GM03348 (cell line): Measurements from ENCODE around the gene SNAPC2.
"Not testable (repeated sequence)": the region's sequence is repeated elsewhere in the genome, so short reads cannot be mapped to it uniquely, and the experiment has no call there.

Source experiments
- DNase-seq: peaks from one replicate; pipeline ENCODE4 v3.0.0; 2012; ENCODE audit warnings: low spot score

Gene SNAPC2

DNA sequence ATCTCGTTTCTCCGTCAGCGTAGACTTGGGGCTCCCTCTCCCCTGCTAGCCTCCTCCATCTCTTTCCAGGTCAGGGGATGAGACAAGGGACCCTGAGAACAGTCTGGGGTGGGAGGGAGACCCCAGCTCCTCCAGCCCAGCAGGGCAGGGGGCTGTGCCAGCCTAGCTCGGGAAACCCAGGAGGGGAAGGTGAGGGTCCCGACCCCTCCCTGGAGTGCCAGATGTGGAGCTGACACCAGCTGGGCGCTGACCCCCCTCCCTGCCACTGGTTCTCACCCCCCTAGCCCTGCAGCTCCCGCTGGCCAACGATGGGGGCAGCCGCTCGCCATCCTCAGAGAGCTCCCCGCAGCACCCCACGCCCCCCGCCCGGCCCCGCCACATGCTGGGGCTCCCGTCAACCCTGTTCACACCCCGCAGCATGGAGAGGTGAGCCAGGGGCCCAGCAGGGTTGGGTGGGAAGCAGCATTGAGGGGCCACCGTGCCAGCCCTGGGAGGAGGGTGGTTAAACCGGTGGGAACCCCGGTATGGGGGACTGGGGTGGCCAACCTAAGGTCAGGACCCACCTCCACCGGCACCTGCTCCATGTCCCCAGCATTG, 10.6 kb upstream of the SNAPC2 start:
- DNase-seq = no peak

DNA sequence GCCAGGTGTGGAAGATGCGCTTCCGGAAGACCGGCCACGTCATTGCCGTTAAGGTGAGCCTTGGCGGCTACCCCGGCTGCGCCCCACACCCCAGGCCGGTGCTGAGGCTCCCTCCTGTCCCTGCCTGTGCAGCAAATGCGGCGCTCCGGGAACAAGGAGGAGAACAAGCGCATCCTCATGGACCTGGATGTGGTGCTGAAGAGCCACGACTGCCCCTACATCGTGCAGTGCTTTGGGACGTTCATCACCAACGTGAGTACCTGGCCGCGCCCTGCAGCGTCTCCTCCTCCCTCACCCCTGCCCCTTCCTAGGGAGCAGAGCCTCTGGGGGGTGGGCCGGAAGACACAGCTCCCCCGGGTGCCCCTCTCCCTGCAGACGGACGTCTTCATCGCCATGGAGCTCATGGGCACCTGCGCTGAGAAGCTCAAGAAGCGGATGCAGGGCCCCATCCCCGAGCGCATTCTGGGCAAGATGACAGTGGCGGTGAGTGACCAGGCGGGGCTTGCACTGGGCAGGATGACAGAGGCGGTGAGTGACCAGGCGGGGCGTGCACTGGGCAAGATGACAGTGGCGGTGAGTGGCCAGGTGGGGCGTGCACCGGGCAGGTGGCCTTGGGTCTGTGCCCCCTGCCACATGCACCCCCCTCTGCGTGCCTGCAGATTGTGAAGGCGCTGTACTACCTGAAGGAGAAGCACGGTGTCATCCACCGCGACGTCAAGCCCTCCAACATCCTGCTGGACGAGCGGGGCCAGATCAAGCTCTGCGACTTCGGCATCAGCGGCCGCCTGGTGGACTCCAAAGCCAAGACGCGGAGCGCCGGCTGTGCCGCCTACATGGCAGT, 9.6 kb upstream of the SNAPC2 start:
- no peak for DNase-seq

DNA sequence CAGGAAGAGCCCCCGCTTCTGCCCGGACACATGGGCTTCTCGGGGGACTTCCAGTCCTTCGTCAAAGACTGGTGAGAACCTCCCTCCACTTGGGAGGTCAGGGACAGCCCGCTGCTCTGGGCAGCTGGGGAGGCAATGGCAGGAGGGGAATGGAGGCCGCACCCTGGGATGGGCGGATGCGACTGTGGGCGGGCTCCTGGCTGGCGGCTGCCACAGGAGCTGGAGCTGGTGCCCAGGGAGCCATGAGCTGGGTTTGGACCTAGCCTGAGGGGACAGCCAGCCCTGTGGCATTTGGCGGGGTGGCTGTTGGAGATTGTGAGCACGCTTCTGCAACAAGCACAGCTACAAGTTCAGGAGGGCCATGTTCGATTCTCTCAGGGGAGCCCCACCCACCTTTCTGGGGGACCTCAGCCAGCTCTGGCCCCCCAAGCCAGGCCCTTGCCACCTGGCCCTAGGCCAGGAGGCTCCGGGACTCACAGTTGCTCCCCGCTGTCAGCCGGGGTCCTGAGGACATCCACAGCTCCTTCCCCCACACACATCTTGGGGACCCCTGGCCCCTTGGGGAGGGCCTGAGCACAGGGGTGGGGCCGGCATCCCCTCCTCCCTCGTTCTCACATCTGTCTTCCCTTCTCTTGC, 8.5 kb upstream of the SNAPC2 start:
- no peak for DNase-seq

DNA sequence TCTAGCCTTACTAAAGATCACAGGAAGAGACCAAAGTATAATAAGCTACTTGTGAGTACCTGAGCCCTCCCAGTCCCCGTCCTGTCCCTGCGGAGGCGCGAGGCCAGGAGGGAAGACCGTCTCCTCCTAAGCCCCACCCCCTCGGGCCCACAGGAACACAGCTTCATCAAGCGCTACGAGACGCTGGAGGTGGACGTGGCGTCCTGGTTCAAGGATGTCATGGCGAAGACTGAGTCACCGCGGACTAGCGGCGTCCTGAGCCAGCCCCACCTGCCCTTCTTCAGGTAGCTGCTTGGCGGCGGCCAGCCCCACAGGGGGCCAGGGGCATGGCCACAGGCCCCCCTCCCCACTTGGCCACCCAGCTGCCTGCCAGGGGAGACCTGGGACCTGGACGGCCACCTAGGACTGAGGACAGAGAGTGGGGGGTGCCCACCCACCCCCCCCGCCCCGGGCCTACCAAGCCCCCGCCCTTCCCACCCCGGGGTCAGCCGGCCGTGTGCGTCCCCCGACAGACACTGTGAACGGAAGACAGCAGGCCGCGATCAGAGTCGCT, 7.9 kb upstream of the SNAPC2 start:
- no peak for DNase-seq

DNA sequence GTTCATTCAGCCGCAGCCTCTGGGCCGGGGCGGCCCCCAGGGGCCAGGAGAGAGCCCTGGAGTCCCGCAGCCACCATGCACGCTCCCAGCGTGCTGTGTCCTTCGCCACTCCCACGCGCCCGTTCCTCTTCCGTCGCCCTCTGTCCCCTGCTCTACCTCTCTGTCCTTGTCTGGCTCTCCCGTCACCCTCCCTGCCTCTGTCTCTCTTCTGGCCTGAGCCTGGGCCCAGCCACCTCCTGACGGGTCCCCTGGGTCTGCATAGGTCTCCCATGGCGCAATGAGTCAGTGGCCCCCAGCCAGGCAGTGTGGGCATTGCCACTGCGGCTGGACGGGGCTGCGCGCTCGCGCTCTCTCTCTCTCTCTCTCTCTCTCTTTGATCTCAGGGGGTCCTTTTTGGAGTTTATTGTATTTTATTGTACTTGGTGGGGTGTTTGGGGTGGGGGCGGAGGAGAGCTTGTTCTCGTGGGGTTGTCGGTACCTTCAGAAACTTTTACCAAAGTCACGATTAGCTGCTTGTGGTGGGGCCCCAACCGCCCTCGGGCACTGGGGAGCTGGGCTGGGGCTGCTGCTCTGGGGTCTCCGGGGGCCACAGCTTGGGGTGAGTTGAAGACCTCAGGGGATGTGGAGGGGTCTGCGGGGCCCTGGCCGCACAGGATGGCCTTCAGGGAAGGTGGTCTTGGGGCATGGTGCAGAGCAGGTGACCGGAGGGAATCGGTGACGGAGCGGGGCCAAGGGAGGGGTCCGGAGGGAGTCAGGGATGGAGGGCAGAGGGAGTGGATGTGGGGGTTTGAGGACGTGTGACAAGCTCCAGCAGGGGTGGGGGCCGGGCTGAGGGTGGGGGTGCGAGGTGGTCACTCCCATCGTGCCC, 7.2 kb upstream of the SNAPC2 start:
- DNase-seq = no peak

DNA sequence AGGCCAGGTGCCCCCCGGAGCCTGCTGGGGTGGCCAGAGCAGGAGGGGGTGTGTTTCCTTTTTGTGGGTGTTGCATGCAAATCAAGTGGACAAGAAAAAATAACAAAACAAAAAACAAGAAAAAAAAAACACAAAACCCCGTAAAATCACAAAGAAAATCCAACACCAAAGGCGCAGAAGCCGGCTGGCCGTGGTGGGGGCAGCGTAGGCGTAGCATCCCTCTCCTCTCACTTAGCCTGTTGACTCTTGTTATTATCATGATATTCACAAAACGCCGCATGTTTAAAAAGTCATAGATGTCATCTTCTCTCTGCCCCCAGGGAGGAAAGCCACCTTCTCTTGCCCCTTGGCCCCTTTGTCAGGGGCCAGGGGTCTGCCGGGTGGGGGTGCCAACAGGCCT, 6.5 kb upstream of the SNAPC2 start:
- DNase-seq = no peak

DNA sequence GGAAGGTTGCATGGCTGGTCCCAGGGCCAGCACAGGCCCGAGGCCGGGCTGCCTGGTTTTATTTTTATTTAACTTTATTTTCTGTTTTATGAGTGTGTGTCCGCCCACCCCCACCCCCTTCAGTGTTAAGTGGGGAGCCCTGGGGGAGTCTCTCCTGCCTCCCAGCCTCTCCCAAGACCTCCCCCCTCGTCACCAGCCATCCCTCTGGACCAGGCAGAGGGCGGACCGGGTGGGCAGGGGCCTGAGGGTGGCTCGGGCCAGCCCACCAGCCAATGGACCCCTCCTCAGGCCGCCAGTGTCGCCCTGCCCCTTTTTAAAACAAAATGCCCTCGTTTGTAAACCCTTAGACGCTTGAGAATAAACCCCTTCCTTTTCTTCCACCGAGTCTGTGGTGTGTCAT, 6.0 kb upstream of the SNAPC2 start:
- no peak for DNase-seq

DNA sequence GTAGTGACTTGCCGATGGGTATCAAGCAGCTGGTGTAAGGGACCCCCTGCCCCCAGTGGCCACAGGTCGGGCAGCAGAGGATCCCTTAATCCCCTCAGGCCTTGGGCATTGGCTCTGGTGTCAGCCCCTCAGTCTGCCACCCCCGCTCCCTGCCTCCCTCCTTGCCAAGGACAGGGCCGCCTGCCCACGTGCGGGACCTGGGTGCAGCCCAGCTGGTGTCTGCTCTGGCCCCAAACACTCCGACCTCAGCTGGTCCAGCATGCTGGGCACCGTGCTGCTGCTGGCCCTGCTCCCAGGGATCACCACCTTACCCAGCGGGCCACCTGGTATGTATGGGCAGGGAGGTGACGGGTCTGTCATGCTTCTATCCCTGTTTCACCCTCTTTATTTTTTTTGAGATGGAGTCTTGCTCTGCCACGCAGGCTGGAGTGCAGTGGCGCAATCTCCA, 5.5 kb upstream of the SNAPC2 start, which contains the start of gene TGFBR3L:
TSS of gene TGFBR3L (plus strand) at position 233 of the 448 bp plus-strand sequence.
- DNase-seq = no peak

DNA sequence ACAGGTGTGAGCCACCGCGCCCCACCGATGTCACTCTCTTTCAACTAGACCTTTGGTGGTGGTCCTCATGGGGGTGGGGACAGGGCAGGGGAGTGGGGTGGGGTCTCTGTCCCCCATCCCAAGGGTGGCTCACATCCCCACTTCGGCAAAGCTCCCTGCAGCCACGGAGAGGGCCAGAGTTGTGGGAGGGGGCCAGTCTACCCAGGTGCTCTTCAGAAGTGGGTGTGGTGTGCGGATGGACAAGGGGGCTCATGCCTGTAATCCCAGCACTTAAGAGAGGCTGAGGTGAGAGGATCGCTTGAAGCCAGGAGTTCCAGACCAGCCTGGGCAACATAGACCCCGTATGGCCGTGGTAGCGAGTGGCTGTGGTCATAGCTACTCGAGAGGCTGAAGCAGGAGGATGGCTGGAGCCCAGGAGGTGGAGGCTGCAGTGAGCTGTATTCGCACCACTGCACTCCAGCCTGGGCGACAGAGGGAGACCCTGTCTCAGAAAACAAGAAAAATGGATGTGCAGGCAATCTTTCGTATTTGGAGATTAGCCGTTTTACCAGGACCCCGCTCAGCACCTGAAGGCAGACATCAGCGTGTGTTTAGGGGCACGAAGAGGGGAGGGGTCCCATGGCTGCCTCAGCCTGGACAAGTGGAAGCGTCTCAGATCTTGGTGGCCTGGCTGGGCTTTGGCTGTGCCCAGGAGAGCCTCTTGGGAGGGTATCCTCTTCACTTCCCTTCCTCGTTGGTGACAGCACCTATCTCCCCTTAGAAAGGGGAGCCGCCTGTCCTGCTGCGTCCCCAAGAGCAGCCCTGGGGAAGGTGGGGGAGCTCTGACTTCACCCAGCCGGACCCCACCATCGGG, 4.7 kb upstream of the SNAPC2 start:
- no peak for DNase-seq

DNA sequence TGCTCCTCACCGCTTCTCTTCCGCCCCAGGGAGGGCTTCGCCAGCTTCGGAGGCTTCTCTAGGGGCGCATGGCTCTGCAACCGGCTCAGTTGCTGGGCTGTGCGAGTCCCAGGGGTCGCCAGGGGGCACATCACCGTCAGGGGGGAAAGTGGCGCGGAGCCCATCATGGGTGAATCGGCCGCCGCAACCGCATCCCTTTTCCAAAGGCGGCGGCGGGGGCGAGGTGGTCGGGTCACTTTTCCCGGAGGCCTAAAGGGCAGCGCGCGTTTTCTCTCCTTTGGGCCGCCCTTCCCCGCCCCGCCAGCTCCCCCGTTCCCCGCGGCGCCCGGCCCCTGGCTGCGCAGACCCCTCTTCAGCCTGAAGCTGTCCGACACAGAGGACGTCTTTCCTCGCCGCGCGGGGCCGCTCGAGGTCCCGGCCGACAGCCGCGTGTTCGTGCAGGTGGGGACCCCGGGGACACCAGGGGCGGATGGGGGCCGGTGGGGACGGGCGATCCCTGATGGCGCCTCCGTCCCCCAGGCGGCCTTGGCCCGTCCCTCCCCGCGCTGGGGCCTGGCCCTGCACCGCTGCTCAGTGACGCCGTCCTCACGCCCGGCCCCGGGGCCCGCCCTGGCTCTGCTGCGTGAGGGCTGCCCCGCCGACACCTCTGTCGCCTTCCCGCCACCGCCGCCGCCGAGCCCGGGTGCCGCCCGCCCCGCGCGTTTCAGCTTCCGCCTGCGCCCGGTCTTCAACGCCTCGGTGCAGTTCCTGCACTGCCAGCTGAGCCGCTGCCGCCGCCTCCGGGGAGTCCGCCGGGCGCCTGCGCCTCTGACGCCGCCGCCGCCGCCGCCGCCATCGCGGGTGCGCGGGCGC, 3.8 kb upstream of the SNAPC2 start:
- peak; percentile 56 for DNase-seq

DNA sequence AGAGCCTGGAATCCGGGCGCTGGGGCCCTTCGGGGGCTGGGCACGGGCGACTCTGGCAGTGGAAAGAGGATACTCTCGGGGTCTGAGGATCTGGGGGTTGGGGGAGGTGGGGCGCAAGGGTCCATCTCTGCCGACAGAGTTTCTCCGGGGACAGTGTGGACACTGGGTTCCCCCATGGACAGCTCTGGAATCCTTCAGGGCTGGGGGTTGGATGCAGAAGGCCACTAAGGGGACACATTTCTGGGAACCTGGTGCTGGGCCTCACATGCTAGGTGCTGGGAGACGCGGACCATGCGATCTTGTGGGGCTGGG, 3.2 kb upstream of the SNAPC2 start:
- DNase-seq = no peak

DNA sequence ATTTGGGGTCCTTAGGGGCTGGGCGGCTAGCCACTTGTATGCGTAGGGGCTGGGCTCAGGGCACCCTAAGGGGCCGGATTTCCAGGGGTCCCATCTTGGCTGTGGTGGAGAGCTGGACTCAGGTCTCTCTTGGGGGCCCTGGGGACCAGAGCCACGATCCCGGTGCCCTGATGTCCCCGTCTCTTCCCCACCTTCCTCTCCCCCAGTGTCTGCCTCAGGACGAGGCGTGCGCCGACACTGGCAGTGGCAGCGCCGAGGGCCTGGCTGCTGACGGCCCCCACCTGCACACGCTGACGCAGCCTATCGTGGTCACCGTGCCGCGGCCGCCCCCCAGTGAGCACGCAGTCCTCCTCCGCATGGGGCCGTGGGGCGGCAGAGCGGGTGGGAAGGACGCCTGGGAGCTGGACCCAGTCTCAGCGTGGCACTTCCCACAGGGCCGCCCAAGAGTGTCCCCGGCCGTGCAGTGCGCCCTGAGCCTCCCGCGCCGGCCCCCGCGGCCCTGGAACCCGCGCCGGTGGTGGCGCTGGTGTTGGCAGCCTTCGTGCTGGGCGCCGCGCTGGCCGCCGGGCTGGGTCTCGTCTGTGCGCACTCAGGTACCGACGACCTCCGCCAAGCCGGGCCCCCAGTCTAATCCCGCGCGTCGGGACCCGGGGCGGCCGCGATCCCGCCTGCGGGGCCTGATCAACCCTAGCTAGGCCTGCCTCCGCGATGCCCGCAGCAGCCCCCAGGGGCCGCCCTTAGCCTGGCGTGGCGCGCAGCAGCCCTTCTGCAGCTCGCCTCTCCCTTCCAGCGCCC, 2.7 kb upstream of the SNAPC2 start:
- DNase-seq = peak; percentile 79

DNA sequence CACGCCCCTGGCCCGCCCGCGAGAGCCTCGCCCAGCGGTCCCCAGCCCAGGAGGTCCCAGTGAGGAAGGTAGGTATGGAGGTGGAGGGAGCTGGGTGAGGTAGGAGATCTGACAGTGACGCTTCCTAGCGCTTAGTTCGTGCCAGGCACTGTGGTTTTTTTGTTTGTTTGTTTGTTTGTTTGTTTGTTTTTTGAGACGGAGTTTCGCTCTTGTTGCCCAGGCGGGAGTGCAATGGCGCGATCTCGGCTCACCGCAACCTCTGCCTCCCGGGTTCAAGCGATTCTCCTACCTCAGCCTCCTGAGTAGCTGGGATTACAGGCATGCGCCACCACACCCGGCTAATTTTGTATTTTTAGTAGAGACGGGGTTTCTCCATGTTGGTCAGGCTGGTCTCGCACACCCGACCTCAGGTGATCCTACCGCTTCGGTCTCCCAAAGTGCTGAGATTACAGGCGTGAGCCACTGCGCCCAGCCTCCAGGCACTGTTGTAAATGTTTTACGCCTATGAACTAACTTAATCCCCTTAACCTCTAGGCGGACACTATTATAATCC, 2.0 kb upstream of the SNAPC2 start:
- not testable (repeated sequence) for DNase-seq

DNA sequence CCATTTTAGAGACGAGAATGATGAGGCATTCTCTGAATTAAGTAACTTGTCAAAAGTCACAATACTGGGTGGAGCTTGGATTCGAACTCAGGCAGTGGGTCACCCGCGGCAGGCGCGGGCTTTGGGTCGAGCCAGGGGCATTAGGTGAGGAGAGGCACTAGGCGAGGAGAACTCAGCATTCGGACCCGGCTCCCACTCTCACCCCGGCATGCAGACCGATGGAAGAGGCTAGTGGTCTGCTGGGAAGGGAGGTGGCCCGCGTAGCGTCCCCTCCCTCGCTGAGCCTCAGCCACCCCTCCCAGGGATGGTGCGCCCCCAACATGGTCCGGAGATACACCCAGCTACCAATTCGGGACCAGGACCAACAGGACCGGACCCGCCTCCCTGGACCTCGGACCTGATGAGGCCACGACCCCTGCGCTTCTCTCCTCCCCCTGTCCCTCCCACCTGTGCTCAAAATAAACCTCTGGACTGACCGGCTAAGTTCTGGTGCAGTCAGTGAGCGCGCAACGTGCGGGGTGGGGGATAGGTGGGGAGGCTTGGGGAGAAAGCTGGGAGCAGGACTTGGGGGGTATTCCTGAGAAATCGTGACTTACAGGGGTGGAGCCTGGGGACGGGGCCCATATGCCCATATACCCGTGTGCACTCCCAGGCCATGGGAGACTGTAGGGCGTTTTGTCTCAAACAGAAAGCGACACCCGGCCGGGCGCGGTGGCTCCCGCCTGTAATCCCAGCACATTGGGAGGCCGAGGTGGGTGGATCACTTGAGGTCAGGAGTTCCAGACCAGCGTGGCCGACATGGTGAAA, 1.3 kb upstream of the SNAPC2 start:
- no peak for DNase-seq

DNA sequence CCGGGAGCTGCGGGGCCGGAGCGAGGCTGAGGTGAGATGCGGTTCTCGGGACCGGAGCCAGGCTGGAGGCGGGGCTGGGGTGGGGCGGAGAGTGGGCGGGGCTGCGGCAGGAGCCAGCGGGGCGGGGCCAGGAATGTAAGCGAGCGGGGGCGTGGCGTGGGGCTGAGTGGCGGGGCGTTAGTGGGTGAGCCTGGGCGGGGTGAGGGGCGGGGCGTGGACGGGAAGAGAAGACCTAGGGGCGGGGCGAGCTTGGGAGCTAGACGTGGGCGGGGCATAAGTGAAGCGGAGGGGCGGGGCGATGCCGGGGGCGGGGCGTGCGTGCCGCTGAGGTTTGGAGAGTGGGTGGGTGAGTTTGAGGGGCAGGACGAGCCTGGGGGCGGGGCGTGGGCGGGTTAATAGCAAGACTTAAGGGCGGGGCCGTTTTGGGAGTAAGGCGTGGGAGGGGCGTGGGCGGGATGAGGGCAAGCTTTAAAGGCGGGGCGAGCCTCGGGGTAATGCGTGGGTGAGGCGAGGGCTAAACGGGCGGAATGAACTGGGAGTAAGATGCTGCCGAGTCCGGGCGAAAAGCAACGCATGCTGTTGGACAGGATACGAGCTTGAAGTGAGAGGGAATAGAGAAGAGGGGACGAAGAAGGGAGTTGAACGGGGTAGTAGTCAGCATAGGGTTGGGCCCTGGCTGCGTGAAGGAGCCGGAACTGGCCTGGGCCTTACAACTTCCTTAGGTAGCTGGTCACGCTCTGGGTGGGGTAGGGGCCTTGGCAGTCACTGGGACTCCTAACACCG, 572 bp downstream of the SNAPC2 start:
- DNase-seq = peak; percentile 98

DNA sequence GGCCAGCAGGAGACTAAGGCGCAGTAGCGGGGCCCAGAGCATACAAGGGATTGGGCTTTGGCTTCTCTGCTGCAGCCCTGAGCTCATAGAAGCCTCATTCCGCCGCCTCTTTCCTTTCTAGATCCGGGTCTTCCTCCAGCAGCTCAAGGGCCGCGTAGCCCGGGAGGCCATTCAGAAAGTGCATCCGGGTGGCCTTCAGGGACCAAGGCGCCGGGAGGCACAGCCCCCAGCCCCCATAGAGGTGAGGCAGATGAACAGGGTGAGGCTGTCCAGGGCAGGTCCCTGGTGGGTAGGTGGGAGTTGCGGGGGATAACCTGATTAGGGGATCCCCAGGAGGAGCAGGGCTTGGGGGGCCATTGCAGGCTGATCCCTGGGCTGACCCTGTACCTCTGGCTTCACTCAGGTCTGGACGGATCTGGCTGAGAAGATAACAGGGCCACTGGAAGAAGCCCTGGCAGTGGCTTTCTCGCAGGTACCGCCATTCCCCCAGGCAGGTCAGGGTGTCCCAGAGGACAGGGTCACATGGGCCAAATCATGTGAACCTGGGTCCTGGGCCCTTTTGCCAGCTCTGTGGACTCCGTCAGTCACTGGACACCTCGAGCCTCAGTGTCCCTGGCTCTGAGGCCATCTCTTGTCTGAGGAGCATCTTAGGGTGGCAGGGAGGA, 1.3 kb downstream of the SNAPC2 start:
- no peak for DNase-seq
